Neutrophil (primary cell): ENCODE measurements around the gene NT5C1B.

Experiments used
- H3K27ac ChIP-seq: fragments of 200-600 bp; sonication (generic); 2 replicates; pipeline ENCODE4 v1.5.1; 2016; ENCODE audit warnings: mild to moderate bottlenecking, moderate library complexity
- H3K27me3 ChIP-seq: fragments of 200-600 bp; sonication (generic); 2 replicates; pipeline ENCODE4 v1.6.0; 2016; ENCODE audit warnings: mild to moderate bottlenecking
- H3K36me3 ChIP-seq: fragments of 200-600 bp; sonication (generic); 2 replicates; pipeline ENCODE4 v1.5.1; 2017
- H3K4me1 ChIP-seq, 2 experiments: fragments of 200-600 bp in 1 of 2; sonication (generic) in 1 of 2; 1 replicate in 1 of 2; 2 replicates in 1 of 2; pipeline versions ENCODE4 v1.5.1 to v1.6.1; 2013 to 2016; ENCODE audit warnings: low read depth in 1 of 2, low read length in 1 of 2, mild to moderate bottlenecking in 1 of 2, moderate library complexity in 1 of 2; ENCODE audit not compliant: control insufficient read depth in 1 of 2, insufficient read depth in 1 of 2
- H3K4me3 ChIP-seq, 2 experiments: fragments of 200-600 bp in 1 of 2; sonication (generic) in 1 of 2; 1 replicate in 1 of 2; 2 replicates in 1 of 2; pipeline ENCODE4 v1.5.1; 2013 to 2016; ENCODE audit warnings: low read depth in 1 of 2, low read length in 1 of 2, mild to moderate bottlenecking in 1 of 2, moderate library complexity in 1 of 2
- H3K9me3 ChIP-seq: fragments of 200-600 bp; sonication (generic); 2 replicates; pipeline ENCODE4 v1.5.1; 2016
- CTCF ChIP-seq: fragments of 200-600 bp; sonication (generic); IDR thresholded peaks from 2 replicates; pipeline ENCODE4 v1.5.1; 2016; ENCODE audit warnings: antibody characterized with exemption

NT5C1B gene

GRCh38 chr2:18520451-18521425 is 68.6 kb downstream of the NT5C1B start:
- Histone ChIP-seq H3K4me1 (no peaks in the 10 kb centered on the region), H3K27me3 (peaks cover 23% of the 10 kb centered on the region), H3K36me3 (no peaks in the 10 kb centered on the region), H3K4me3 (no peak overlapping the region), H3K9me3 (no peaks in the 10 kb centered on the region), H3K27ac (no peak overlapping the region)
- TF ChIP-seq CTCF: no peak

- no peak for TF ChIP-seq CTCF
- peaks cover 23% of the 10 kb centered on the region for H3K27me3 ChIP-seq
- H3K27ac ChIP-seq: no peak overlapping the region
- no peaks in the 10 kb centered on the region for H3K36me3 ChIP-seq
- no peaks in the 10 kb centered on the region for H3K9me3 ChIP-seq
- no peaks in the 10 kb centered on the region for H3K4me1 ChIP-seq
- no peak overlapping the region for H3K4me3 ChIP-seq
These were observed 69.4 kb downstream of the NT5C1B start for GRCh38 chr2:18519914-18520450.

GRCh38 chr2:18518116-18519111 is 71.0 kb downstream of the NT5C1B start:
- no peak for TF ChIP-seq CTCF
- no peak overlapping the region for H3K4me3 ChIP-seq
- H3K9me3 ChIP-seq: no peaks in the 10 kb centered on the region
- peaks cover 23% of the 10 kb centered on the region for H3K27me3 ChIP-seq
- no peak overlapping the region for H3K27ac ChIP-seq
- no peaks in the 10 kb centered on the region for H3K36me3 ChIP-seq
- no peaks in the 10 kb centered on the region for H3K4me1 ChIP-seq

GRCh38 chr2:18517386-18517785 is 72.0 kb downstream of the NT5C1B start:
- Histone ChIP-seq H3K27ac (no peak overlapping the region), H3K27me3 (peaks cover 23% of the 10 kb centered on the region), H3K36me3 (no peaks in the 10 kb centered on the region), H3K4me1 (no peaks in the 10 kb centered on the region), H3K4me3 (no peak overlapping the region), H3K9me3 (no peaks in the 10 kb centered on the region)
- TF ChIP-seq CTCF: no peak

GRCh38 chr2:18516112-18516511 is 73.3 kb downstream of the NT5C1B start:
- Histone ChIP-seq H3K27me3 (peaks cover 23% of the 10 kb centered on the region), H3K27ac (no peak overlapping the region), H3K4me3 (no peak overlapping the region), H3K4me1 (no peaks in the 10 kb centered on the region), H3K9me3 (no peaks in the 10 kb centered on the region), H3K36me3 (no peaks in the 10 kb centered on the region)
- TF ChIP-seq CTCF: no peak
